ENCODE data around the gene KCP. TPM values are rescaled to one million over a fixed set of nuclear protein-coding genes. Genes with fewer than 3 reads are reported as not detected.
"Not testable (repeated sequence)": the region's sequence is repeated elsewhere in the genome, so short reads cannot be mapped to it uniquely, and the experiment has no call there.

Gene KCP
- total RNA-seq, 1 donor from 2014 or later = 4.3 TPM

DNA sequence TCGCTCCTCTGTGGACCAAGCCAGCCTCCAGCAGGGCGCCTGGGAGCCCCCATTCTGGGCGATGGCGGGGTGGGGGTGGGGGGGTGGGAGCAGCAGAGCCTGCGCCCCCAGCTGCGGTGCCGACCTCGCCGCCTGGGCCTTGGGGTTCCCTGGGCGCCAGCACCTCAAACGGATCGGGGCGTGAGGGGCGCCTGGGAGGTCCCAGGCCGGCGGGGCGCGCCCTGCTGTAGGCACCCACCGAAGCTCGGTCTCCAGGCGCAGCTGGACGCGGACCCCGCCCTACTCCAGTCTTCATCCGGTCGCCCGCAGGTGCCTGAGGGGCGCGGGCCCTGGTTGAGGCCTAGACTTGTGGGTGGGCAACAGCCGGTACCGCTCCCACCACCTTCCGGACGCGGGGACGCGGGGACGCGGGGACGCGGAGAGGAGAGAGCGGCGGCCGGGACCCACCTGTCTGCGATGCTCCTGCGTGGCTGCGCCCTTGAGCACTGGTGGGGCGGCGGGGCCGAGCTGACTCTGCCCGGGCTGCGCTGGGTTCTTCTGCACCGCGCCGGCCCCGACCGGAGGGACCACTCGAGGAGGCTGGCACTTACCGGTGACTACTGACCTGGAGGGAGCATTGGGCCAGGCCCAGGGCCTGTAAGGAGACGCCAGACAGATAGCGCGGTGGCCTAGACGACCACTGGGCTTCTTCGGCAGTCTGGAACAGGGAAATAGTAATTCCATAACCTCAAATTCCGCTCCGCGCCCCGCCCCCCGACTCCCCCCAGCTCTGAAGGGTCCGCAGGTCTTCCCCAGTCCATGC is 5.5 kb upstream of the KCP start:
- Mint-ChIP-seq H3K9me3 (ENCODE audit: unreplicated experiment) (no peaks in the 10 kb centered on the region), H3K36me3 (ENCODE audit: low read depth, unreplicated experiment) (peaks cover under 1% of the 10 kb centered on the region), H3K4me3 (ENCODE audit: unreplicated experiment) (no peak overlapping the region), H3K27ac (ENCODE audit: unreplicated experiment) (no peak overlapping the region), H3K27me3 (ENCODE audit: unreplicated experiment) (peaks cover 21% of the 10 kb centered on the region), H3K4me1 (ENCODE audit: unreplicated experiment) (peaks cover 18% of the 10 kb centered on the region)
- TF ChIP-seq, protein P1, sequence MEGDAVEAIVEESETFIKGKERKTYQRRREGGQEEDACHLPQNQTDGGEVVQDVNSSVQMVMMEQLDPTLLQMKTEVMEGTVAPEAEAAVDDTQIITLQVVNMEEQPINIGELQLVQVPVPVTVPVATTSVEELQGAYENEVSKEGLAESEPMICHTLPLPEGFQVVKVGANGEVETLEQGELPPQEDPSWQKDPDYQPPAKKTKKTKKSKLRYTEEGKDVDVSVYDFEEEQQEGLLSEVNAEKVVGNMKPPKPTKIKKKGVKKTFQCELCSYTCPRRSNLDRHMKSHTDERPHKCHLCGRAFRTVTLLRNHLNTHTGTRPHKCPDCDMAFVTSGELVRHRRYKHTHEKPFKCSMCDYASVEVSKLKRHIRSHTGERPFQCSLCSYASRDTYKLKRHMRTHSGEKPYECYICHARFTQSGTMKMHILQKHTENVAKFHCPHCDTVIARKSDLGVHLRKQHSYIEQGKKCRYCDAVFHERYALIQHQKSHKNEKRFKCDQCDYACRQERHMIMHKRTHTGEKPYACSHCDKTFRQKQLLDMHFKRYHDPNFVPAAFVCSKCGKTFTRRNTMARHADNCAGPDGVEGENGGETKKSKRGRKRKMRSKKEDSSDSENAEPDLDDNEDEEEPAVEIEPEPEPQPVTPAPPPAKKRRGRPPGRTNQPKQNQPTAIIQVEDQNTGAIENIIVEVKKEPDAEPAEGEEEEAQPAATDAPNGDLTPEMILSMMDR (IDR thresholded peaks at IDR 0.05; ENCODE audit: unreplicated experiment) = no peak
- DNase-seq (ENCODE audit: low spot score) = no peak

DNA sequence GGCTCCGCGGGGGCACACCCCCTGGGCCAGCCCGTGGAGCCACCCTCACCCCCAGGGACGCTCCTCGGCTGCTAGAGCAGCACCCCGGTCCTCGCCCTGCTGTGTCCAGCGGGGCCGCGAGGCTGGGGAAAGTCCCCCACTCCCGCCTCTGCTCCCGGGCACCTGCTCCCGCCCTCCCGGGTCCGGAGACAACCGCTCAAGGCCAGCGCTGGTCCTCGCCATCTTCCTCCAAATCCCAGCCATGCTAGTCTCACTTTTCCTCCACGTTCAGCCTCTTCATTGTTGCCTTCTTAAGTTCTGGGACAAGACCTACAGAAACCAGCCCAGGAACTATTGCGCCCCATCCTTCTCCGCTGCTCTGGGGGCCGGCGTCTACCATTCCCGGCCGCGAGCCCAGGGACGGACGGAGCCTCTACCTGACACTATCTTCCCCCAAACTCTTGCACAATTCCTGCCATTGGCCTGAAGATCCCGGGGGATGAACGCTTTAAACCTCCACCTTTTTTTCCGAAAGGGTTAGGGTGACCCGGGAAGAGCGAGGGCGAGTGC is 4.8 kb upstream of the KCP start:
- peak overlapping the region; percentile 75 for H3K4me3 Mint-ChIP-seq (ENCODE audit: unreplicated experiment)
- H3K4me1 Mint-ChIP-seq (ENCODE audit: unreplicated experiment) = peaks cover 16% of the 10 kb centered on the region
- no peak for DNase-seq (ENCODE audit: low spot score)
- H3K27ac Mint-ChIP-seq (ENCODE audit: unreplicated experiment) = no peak overlapping the region
- peaks cover 3% of the 10 kb centered on the region for H3K36me3 Mint-ChIP-seq (ENCODE audit: low read depth, unreplicated experiment)
- H3K9me3 Mint-ChIP-seq (ENCODE audit: unreplicated experiment) = no peaks in the 10 kb centered on the region
- peaks cover 24% of the 10 kb centered on the region for H3K27me3 Mint-ChIP-seq (ENCODE audit: unreplicated experiment)
- TF ChIP-seq, protein P1 (IDR thresholded peaks at IDR 0.05; ENCODE audit: unreplicated experiment) = no peak

DNA sequence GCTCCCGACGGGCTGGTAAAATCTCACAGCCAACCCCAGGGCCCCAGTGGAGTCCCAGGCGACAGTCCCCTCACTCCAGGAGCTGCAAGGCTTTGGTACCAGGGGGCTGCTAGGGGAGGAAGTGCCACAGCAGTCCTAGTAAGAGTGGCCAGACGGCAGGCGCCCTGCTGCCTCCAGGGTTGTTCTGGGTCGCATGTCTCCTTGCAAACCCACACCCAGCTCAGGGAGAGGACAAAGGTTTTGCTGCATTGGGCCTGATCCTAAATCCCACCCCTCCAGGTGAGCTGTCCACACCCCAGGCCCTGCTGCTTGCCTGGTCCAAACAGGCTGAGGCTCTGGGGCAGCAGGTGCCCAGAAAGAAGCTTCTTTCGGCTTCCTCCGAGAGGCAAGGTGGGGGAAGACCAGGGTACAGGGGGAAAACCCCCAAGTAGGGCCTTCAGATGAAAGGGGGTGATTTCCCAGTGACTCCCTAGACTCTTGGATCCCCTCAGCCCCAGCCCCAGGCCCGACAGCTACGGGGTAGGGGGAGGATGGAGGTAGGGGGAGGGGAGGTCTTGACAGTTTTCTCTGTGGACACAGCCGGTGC is 4.2 kb upstream of the KCP start:
- H3K27ac Mint-ChIP-seq (ENCODE audit: unreplicated experiment) = no peak overlapping the region
- H3K4me1 Mint-ChIP-seq (ENCODE audit: unreplicated experiment) = peaks cover 17% of the 10 kb centered on the region
- peaks cover 3% of the 10 kb centered on the region for H3K36me3 Mint-ChIP-seq (ENCODE audit: low read depth, unreplicated experiment)
- no peak overlapping the region for H3K4me3 Mint-ChIP-seq (ENCODE audit: unreplicated experiment)
- peaks cover 24% of the 10 kb centered on the region for H3K27me3 Mint-ChIP-seq (ENCODE audit: unreplicated experiment)
- no peaks in the 10 kb centered on the region for H3K9me3 Mint-ChIP-seq (ENCODE audit: unreplicated experiment)
- TF ChIP-seq, protein P1 (IDR thresholded peaks at IDR 0.05; ENCODE audit: unreplicated experiment) = no peak
- no peak for DNase-seq (ENCODE audit: low spot score)

DNA sequence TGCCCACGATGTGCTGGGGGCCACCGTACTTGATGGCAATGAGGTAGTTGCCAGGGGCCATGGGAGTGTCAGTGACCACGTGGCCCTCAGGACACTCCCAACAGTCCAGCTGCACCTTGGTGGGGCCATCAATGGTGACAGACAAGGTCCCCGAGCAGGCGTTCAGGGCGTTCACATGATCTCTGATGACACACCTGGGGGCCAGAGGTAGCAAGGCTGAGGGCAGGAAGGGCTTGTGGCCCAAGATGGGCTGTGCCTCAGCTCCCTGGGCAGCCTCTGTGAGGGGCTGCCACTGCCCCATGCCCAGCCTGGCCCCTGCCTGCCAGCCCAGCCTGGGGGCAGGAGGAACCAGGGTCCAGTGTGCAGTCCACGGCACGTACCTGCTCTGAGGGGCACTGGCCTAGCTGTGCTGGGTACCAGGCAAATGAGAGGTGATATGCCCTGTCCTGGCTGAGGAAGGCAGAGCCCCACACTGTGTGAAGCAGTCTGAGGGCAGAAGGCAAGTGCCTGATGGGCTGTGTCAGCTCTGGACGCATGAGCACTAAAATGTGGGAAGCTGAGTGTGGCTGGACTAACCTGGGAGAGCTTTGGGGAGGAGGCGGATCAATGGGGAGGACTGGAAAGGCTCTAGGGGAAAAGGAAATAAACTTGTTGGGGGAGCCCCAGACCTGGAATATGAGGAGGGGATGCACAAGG is 3.5 kb upstream of the KCP start:
- no peak overlapping the region for H3K27ac Mint-ChIP-seq (ENCODE audit: unreplicated experiment)
- no peaks in the 10 kb centered on the region for H3K9me3 Mint-ChIP-seq (ENCODE audit: unreplicated experiment)
- H3K4me1 Mint-ChIP-seq (ENCODE audit: unreplicated experiment) = peaks cover 20% of the 10 kb centered on the region
- H3K4me3 Mint-ChIP-seq (ENCODE audit: unreplicated experiment) = no peak overlapping the region
- peaks cover 24% of the 10 kb centered on the region for H3K27me3 Mint-ChIP-seq (ENCODE audit: unreplicated experiment)
- no peak for DNase-seq (ENCODE audit: low spot score)
- H3K36me3 Mint-ChIP-seq (ENCODE audit: low read depth, unreplicated experiment) = peaks cover 3% of the 10 kb centered on the region
- TF ChIP-seq, protein P1 (IDR thresholded peaks at IDR 0.05; ENCODE audit: unreplicated experiment) = no peak

DNA sequence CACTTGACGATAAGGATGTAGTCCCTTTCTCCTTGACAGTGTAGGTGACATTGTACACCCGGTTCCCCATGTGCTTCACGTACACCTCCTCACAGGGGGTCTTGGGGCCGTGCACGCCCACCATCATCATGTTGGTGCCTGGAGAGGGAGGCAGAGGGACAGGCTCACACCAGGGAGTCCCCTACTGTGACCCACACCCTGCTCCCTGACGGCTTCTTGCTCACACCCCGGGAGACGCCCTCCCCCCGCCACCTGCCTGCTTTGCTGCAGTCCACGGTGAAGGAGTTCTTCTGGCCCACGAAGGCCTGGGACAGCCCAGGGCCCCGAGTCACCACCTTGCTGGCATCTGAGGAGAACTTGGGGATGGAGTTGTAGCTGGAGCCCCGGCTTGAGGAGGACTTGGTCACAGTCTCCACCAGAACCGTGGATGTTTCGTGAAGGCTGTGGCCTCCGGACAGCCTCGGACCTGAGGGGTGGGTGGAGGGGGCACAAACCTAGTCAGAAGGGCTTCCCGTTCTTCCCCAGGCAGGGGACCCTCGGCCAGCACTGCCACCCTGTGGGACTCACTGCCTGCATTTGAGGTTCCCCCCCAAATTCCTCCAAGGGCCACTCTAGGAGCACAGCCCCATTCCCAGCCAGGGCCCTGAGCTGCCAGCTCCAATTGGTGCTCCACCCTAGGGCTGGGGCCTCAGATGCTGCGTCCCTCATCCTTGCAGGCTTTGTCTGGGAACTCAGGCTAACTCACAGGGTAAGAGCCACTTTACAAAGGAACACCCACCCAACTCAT is 2.4 kb upstream of the KCP start:
- DNase-seq (ENCODE audit: low spot score); H3K36me3 Mint-ChIP-seq (ENCODE audit: low read depth, unreplicated experiment); H3K9me3 Mint-ChIP-seq (ENCODE audit: unreplicated experiment); H3K4me3 Mint-ChIP-seq (ENCODE audit: unreplicated experiment); H3K27ac Mint-ChIP-seq (ENCODE audit: unreplicated experiment): not testable (repeated sequence)
- Mint-ChIP-seq H3K4me1 (ENCODE audit: unreplicated experiment) (peaks cover 20% of the 10 kb centered on the region), H3K27me3 (ENCODE audit: unreplicated experiment) (peaks cover 22% of the 10 kb centered on the region)

All from endothelial cell (in vitro differentiated cells).